Mesothelial cell of epicardium (in vitro differentiated cells): ENCODE measurements around the gene SH3PXD2B. TPM values are rescaled to one million over a fixed set of nuclear protein-coding genes. Genes with fewer than 3 reads are reported as not detected.

Experiments used
- DNase-seq, 2 experiments: peaks; one replicate each; pipeline ENCODE4 v3.0.0; 2021; ENCODE audit warnings: low spot score in 2 of 2; ENCODE audit not compliant: unreplicated experiment in 2 of 2
- H3K27ac Mint-ChIP-seq: 2 replicates; pipeline ENCODE4 v1.8.0; 2021; ENCODE audit warnings: mixed read lengths
- H3K27me3 Mint-ChIP-seq: 2 replicates; pipeline ENCODE4 v1.8.0; 2021; ENCODE audit warnings: low read depth, mixed read lengths
- H3K36me3 Mint-ChIP-seq: 2 replicates; pipeline ENCODE4 v1.8.0; 2021; ENCODE audit warnings: mixed read lengths
- H3K4me1 Mint-ChIP-seq: 2 replicates; pipeline ENCODE4 v1.8.0; 2021; ENCODE audit warnings: mixed read lengths
- H3K4me3 Mint-ChIP-seq: 2 replicates; pipeline ENCODE4 v1.8.0; 2021; ENCODE audit warnings: mild to moderate bottlenecking, moderate library complexity, mixed read lengths
- H3K9me3 Mint-ChIP-seq: 2 replicates; pipeline ENCODE4 v1.8.0; 2021; ENCODE audit warnings: mixed read lengths
- total RNA-seq: library from RNA; stranded (reverse); gene quantifications from 3 replicates; pipeline ENCODE4 v1.2.1, GENCODE V29; 2021
- TF ChIP-seq, protein P1 (sequence below): fragments of 200-600 bp; sonication (generic); IDR thresholded peaks from one replicate; pipeline ENCODE4 v1.5.0; 2021; ENCODE audit warnings: antibody characterized with exemption; ENCODE audit not compliant: unreplicated experiment

The SH3PXD2B gene
- total RNA-seq, 1 donor from 2014 or later: 68.9 TPM

DNA sequence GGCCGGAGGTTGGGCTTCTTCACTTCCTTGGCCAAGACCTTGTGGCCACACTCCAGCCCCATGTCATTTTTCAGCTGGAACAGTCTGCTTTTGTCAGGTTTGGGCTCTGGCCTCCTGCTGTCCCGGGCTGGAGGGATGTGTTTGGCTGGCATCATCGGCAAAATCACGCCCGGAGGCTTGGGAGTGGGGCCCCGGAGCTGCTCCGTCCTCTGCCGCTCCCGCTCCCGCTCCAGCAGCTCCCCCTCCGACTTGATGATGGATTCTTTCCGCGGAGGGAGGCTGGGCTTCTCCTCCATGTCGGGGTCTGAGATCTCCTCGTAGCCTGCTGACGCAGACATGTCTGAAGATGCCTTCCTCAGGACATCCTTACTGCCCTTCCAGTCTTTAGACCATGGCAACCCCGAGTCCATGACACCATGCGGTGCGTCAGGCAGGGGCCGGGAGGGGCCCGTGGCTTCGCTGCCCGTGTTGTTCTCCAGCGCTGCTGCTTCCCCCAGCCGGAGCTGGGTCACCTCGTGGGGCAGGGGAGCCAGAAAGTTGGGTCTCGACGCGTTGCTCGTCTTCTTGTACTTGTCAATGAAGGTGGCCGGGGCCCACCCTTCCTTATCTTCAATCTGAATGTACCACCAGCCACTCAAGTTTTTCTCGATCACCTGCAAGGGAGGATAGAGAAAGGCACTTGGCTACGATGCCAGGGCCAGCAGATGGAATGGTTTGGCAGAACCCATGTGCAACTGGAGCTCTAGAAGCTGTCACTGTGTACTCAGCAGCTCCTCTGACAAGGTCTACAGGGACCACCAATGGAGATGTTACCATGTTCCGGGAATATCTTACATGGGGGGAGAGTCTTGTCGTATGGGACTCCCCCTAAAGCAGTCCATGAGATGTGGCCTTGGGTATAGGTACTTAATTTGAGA, 114.8 kb downstream of the SH3PXD2B start:
- Mint-ChIP-seq H3K4me1 (peaks cover 5% of the 10 kb centered on the region), H3K4me3 (no peak overlapping the region), H3K36me3 (peaks cover 48% of the 10 kb centered on the region), H3K27me3 (no peaks in the 10 kb centered on the region), H3K9me3 (no peaks in the 10 kb centered on the region), H3K27ac (no peak overlapping the region)
- TF ChIP-seq, protein P1, sequence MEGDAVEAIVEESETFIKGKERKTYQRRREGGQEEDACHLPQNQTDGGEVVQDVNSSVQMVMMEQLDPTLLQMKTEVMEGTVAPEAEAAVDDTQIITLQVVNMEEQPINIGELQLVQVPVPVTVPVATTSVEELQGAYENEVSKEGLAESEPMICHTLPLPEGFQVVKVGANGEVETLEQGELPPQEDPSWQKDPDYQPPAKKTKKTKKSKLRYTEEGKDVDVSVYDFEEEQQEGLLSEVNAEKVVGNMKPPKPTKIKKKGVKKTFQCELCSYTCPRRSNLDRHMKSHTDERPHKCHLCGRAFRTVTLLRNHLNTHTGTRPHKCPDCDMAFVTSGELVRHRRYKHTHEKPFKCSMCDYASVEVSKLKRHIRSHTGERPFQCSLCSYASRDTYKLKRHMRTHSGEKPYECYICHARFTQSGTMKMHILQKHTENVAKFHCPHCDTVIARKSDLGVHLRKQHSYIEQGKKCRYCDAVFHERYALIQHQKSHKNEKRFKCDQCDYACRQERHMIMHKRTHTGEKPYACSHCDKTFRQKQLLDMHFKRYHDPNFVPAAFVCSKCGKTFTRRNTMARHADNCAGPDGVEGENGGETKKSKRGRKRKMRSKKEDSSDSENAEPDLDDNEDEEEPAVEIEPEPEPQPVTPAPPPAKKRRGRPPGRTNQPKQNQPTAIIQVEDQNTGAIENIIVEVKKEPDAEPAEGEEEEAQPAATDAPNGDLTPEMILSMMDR: no peak
- no peak for DNase-seq

GRCh38 chr5:172336676-172337285, 117.5 kb downstream of the SH3PXD2B start:
- Mint-ChIP-seq H3K27ac (no peak overlapping the region), H3K9me3 (no peaks in the 10 kb centered on the region), H3K4me1 (peaks cover 5% of the 10 kb centered on the region), H3K4me3 (no peak overlapping the region), H3K36me3 (peaks cover 37% of the 10 kb centered on the region), H3K27me3 (no peaks in the 10 kb centered on the region)
- no peak for DNase-seq
- TF ChIP-seq, protein P1: no peak

- Mint-ChIP-seq H3K27ac (no peak overlapping the region), H3K36me3 (peaks cover 36% of the 10 kb centered on the region), H3K4me3 (no peak overlapping the region), H3K4me1 (peaks cover 5% of the 10 kb centered on the region), H3K27me3 (no peaks in the 10 kb centered on the region), H3K9me3 (no peaks in the 10 kb centered on the region)
- DNase-seq: no peak
- TF ChIP-seq, protein P1: no peak
These were observed 118.1 kb downstream of the SH3PXD2B start for GRCh38 chr5:172336264-172336663.

DNA sequence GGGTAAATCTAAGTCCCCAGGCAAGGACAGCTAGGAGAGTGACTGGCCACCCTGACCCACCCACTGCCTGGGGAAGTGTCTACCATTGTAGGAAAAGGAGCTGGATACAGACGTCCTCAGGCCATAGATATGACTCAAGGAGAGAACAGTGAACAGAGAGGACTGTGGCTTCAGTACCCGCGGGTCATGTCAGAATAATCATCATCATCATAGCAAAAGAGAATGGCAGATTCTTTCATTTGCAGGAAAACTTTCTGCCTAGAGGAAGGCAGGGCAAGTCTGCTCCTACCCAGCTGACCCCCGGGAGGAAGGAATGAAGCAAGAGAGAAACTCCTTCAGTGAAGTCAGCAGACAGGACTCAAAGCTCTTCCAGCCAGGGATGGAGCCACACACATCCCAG, 118.6 kb downstream of the SH3PXD2B start:
- DNase-seq: no peak
- H3K4me1 Mint-ChIP-seq: peaks cover 5% of the 10 kb centered on the region
- peaks cover 32% of the 10 kb centered on the region for H3K36me3 Mint-ChIP-seq
- TF ChIP-seq, protein P1: no peak
- no peaks in the 10 kb centered on the region for H3K9me3 Mint-ChIP-seq
- H3K27me3 Mint-ChIP-seq: no peaks in the 10 kb centered on the region
- H3K4me3 Mint-ChIP-seq: no peak overlapping the region
- H3K27ac Mint-ChIP-seq: no peak overlapping the region

DNA sequence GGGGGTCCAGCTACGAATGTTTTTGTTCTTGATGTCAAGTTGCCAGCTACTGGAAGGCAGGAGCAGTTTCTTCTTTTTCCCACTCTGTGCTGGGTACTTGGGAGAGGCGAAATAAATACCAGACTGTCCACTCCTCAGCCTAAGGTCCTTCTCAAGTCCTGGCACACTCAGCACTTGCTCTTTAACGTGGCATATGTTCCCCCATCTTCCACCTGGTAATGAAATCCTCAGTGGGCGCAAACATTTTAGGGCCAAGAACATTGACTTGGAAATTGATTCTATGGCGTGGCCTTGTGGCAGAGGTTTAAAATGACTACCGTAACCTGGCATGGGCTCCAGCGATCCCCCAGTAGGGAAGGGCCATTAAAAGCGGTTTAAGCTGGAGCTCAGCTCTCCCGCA, 119.7 kb downstream of the SH3PXD2B start:
- Mint-ChIP-seq H3K27ac (no peak overlapping the region), H3K36me3 (peaks cover 28% of the 10 kb centered on the region), H3K9me3 (no peaks in the 10 kb centered on the region), H3K4me1 (peaks cover 5% of the 10 kb centered on the region), H3K27me3 (no peaks in the 10 kb centered on the region), H3K4me3 (no peak overlapping the region)
- TF ChIP-seq, protein P1: no peak
- DNase-seq: no peak
